IPS-20b (cell line): ENCODE results near the gene IQSEC3.
"Not testable (repeated sequence)": the region's sequence is repeated elsewhere in the genome, so short reads cannot be mapped to it uniquely, and the experiment has no call there.

Experiments used
- H3K27ac ChIP-seq: one replicate; pipeline ENCODE4 v1.5.1; 2013; ENCODE audit warnings: low read length
- H3K27me3 ChIP-seq: 2 replicates; pipeline ENCODE4 v1.6.1; 2013; ENCODE audit warnings: mild to moderate bottlenecking, low read length, inconsistent platforms; ENCODE audit not compliant: insufficient read depth
- H3K36me3 ChIP-seq: 2 replicates; pipeline ENCODE4 v1.6.1; 2013; ENCODE audit warnings: low read depth, mild to moderate bottlenecking, inconsistent platforms, low read length, moderate library complexity; ENCODE audit not compliant: insufficient read depth
- H3K4me1 ChIP-seq: 2 replicates; pipeline ENCODE4 v1.6.1; 2013; ENCODE audit warnings: mild to moderate bottlenecking, control low read depth, inconsistent platforms, low read length, moderate library complexity; ENCODE audit not compliant: insufficient read depth
- H3K4me3 ChIP-seq: 2 replicates; pipeline ENCODE4 v1.5.1; 2013; ENCODE audit warnings: mild to moderate bottlenecking, low read length, inconsistent platforms
- H3K9ac ChIP-seq: 2 replicates; pipeline ENCODE4 v1.6.1; 2013; ENCODE audit warnings: low read depth, mild to moderate bottlenecking, inconsistent platforms, low read length, moderate library complexity
- H3K9me3 ChIP-seq: 2 replicates; pipeline ENCODE4 v1.6.1; 2013; ENCODE audit warnings: mild to moderate bottlenecking, low read depth, low read length, inconsistent platforms; ENCODE audit not compliant: insufficient read depth

Gene IQSEC3

GRCh38 chr12:39555-40265 lies 26.9 kb upstream of the IQSEC3 start:
- H3K27ac ChIP-seq, H3K4me3 ChIP-seq, H3K36me3 ChIP-seq, H3K4me1 ChIP-seq, H3K9ac ChIP-seq, H3K27me3 ChIP-seq, H3K9me3 ChIP-seq: not testable (repeated sequence)

- not testable (repeated sequence) for H3K9ac ChIP-seq, H3K36me3 ChIP-seq, H3K4me3 ChIP-seq, H3K27ac ChIP-seq, H3K9me3 ChIP-seq, H3K4me1 ChIP-seq, H3K27me3 ChIP-seq
Observed at GRCh38 chr12:44352-44751, 22.2 kb upstream of the IQSEC3 start.

DNA sequence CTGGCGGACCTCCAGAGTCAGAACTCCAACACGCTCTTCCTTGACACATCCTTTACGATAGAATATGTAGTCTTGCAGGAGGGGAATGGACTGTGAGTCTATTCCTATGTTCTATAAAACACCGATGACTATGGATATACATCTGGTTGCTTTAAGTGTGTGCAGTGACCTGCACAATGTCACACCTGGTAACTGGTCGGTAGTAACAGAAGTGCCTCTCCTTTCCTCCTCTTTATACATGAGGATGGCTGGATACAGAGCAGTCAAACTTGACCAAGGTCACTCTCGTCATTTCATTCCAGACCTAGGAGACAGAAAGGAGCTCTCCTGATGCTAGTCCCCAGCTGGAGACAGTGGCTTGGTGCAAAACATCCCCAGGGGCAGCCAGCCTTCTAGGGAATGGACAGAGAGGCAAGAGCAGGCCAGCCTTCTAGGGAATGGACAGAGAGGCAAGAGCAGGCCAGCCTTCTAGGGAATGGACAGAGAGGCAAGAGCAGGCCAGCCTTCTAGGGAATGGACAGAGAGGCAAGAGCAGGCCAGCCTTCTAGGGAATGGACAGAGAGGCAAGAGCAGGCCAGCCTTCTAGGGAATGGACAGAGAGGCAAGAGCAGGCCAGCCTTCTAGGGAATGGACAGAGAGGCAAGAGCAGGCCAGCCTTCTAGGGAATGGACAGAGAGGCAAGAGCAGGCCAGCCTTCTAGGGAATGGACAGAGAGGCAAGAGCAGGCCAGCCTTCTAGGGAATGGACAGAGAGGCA lies 21.2 kb upstream of the IQSEC3 start:
- H3K27me3 ChIP-seq, H3K4me1 ChIP-seq, H3K4me3 ChIP-seq, H3K9me3 ChIP-seq, H3K9ac ChIP-seq, H3K36me3 ChIP-seq, H3K27ac ChIP-seq: not testable (repeated sequence)

- H3K9me3 ChIP-seq, H3K27ac ChIP-seq, H3K4me1 ChIP-seq, H3K27me3 ChIP-seq, H3K36me3 ChIP-seq, H3K4me3 ChIP-seq, H3K9ac ChIP-seq: not testable (repeated sequence)
Observed at GRCh38 chr12:45991-46358, 20.6 kb upstream of the IQSEC3 start.

DNA sequence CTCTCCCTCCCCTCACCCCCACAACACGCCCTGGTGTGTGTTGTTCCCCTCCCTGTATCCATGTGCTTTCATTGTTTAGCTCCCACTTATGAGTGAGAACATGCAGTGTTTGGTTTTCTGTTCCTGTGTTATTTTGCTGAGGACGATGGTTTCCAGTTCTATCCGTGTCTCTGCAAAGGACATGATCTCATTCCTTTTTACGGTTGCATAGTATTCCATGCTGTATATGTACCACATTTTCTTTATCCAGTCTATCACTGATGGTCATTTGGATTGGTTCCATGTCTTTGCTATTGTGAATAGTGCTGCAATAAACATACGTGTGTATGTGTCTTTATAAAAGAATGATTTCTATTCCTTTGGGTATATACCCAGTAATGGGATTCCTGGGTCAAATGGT lies 20.0 kb upstream of the IQSEC3 start:
- not testable (repeated sequence) for H3K4me1 ChIP-seq, H3K9me3 ChIP-seq, H3K27ac ChIP-seq, H3K36me3 ChIP-seq, H3K27me3 ChIP-seq, H3K4me3 ChIP-seq, H3K9ac ChIP-seq

DNA sequence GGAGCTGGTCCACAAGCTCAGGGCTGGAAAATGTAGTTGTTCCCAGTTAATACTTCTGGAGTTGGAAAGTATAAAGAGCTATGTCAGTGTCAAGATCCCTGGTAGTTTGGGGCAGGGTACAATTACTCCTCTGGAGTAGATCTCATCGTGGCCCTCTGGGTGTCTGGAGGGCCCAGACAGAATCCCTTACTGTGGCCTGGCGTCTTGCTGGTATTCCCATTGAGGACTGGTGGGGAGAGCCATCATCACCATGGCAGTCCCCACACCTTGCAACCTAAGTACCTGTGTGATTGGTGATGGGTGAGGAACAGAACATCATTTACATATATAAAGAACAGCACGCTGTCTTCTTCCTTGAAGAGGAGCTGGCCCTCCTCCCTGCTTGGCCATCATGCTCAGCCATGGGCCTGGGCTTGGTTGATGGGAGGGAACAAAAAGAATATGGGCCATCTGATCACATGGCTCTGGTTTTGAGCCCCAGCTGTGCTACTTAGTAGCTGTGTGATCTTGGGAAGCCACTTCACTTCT lies 18.8 kb upstream of the IQSEC3 start:
- H3K27me3 ChIP-seq, H3K9me3 ChIP-seq, H3K4me3 ChIP-seq: not testable (repeated sequence)

GRCh38 chr12:49149-49548 lies 17.4 kb upstream of the IQSEC3 start:
- H3K36me3 ChIP-seq, H3K27me3 ChIP-seq, H3K9ac ChIP-seq, H3K9me3 ChIP-seq, H3K27ac ChIP-seq, H3K4me1 ChIP-seq, H3K4me3 ChIP-seq: not testable (repeated sequence)

More for the DNA sequence above, 18.8 kb upstream of the IQSEC3 start:
- H3K27ac ChIP-seq, H3K36me3 ChIP-seq, H3K4me1 ChIP-seq, H3K9ac ChIP-seq: not testable (repeated sequence)

GRCh38 chr12:51087-51486 lies 15.5 kb upstream of the IQSEC3 start:
- H3K9ac ChIP-seq, result not testable (repeated sequence)

GRCh38 chr12:51962-52361 lies 14.6 kb upstream of the IQSEC3 start:
- not testable (repeated sequence) for H3K27me3 ChIP-seq, H3K9me3 ChIP-seq, H3K9ac ChIP-seq, H3K36me3 ChIP-seq, H3K27ac ChIP-seq, H3K4me3 ChIP-seq, H3K4me1 ChIP-seq

More at GRCh38 chr12:51087-51486, 15.5 kb upstream of the IQSEC3 start:
- not testable (repeated sequence) for H3K9me3 ChIP-seq, H3K36me3 ChIP-seq, H3K27ac ChIP-seq, H3K4me1 ChIP-seq, H3K27me3 ChIP-seq, H3K4me3 ChIP-seq

DNA sequence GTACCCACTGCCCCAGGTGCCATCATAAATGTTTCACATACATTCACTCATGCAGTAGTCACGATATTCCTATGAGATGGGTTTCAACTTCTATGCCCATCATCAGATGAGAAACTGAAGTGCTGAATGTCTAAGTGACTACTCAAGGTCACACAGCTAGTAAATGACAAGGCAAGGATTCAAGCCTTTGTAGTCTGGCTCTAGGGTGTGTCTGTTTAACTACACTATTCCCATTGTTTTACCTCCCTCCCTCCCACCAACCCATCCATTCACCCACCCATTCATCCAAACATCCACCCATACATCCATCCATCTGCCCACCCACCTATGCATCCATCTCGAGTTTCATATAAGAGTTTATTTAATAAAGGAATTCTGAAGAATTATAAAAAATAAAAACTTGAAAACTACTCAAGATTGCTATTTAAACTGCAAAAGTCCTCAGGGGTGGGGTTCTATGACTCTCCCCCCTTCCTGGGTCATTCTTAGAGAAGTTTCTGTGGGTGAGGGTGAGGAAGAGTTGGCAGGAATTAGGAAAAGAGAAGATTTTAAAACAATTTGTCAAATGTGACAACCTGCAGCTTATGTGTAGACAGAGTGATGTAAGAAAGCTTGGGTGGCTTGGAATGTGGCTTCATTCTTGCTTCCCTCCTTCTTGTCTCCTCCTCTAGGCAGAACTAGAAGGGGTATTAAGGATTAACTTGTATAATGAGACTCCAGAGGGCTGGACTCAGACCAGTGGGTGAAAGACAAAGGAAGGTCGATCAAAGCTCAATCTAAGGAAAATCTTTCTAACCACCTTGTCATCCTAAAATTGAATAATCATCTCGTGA lies 13.4 kb upstream of the IQSEC3 start:
- not testable (repeated sequence) for H3K4me3 ChIP-seq, H3K36me3 ChIP-seq, H3K9ac ChIP-seq, H3K27me3 ChIP-seq, H3K27ac ChIP-seq, H3K9me3 ChIP-seq
- peaks cover 11% of the 10 kb centered on the region; the same call in 1 of the 2 replicates for H3K4me1 ChIP-seq

- H3K9ac ChIP-seq, result no peak overlapping the region
- peaks cover 11% of the 10 kb centered on the region; the same call in 1 of the 2 replicates for H3K4me1 ChIP-seq
- H3K4me3 ChIP-seq, result no peak overlapping the region
- no peaks in the 10 kb centered on the region for H3K36me3 ChIP-seq
- no peak overlapping the region for H3K27ac ChIP-seq
- no peaks in the 10 kb centered on the region for H3K9me3 ChIP-seq
- H3K27me3 ChIP-seq, result peaks cover 6% of the 10 kb centered on the region; the same call in 1 of the 2 replicates
Observed at GRCh38 chr12:53735-54730, 12.5 kb upstream of the IQSEC3 start.
